ENCODE measurements around the gene PLAC8. TPM values are rescaled to one million over a fixed set of nuclear protein-coding genes. Genes with fewer than 3 reads are reported as not detected.
"Not testable (repeated sequence)": the region's sequence is repeated elsewhere in the genome, so short reads cannot be mapped to it uniquely, and the experiment has no call there.

PLAC8 gene
- total RNA-seq, 1 donor from 2014 or later: not detected

- peaks cover 4% of the 10 kb centered on the region for H3K4me1 Mint-ChIP-seq (ENCODE audit: unreplicated experiment)
- DNase-seq (ENCODE audit: extremely low spot score, unreplicated experiment): no peak
- H3K4me3 Mint-ChIP-seq (ENCODE audit: unreplicated experiment): no peak overlapping the region
- TF ChIP-seq CTCF (IDR thresholded peaks at IDR 0.05): no peak
- peaks cover 11% of the 10 kb centered on the region for H3K36me3 Mint-ChIP-seq (ENCODE audit: unreplicated experiment)
- no peak overlapping the region for H3K27ac Mint-ChIP-seq (ENCODE audit: unreplicated experiment)
- H3K9me3 Mint-ChIP-seq (ENCODE audit: unreplicated experiment): peaks cover 4% of the 10 kb centered on the region
- H3K27me3 Mint-ChIP-seq (ENCODE audit: unreplicated experiment): no peaks in the 10 kb centered on the region
These were observed 34.0 kb downstream of the PLAC8 start for GRCh38 chr4:83080561-83080960.

DNA sequence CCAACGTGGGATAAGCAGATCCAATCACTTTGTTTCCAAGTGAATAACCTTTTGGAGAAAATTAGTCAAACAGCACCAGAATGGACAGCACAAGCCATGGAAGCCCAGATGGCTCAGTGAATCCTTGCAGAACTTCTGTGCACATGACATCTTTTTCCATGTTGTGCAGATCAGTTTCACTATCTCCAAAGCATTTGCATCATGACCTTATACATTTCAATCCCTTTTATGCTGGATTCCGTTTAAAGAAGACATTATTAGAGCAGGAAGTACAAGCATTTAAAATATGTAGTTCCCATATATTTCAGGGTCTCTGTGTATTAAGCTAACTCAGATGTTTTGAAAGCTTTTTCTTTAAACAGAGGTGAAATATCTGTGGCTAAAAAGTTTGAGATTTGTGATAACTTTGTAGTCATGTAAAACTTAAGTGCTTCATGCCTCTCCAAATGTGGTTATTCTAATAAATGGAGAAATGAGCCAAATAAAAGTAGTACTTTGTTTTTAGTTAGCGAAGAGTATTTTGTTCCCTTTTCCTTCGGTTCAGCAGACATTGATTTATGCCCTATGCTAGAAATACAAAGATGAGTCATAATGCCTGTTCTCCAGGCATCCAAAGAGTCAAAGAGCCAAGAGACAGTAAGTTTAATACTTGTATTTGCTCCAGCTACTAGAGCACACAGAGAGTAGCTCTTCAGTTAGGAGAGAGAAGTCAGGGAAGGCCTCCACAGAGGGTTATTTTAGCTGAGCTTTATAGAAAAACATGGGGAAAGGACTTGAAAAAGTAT is 39.0 kb downstream of the PLAC8 start:
- peaks cover 15% of the 10 kb centered on the region for H3K36me3 Mint-ChIP-seq (ENCODE audit: unreplicated experiment)
- no peak for TF ChIP-seq CTCF (IDR thresholded peaks at IDR 0.05)
- H3K27ac Mint-ChIP-seq (ENCODE audit: unreplicated experiment): peak overlapping the region; percentile 56
- H3K4me3 Mint-ChIP-seq (ENCODE audit: unreplicated experiment): no peak overlapping the region
- no peak for DNase-seq (ENCODE audit: extremely low spot score, unreplicated experiment)
- no peaks in the 10 kb centered on the region for H3K9me3 Mint-ChIP-seq (ENCODE audit: unreplicated experiment)
- no peaks in the 10 kb centered on the region for H3K27me3 Mint-ChIP-seq (ENCODE audit: unreplicated experiment)
- H3K4me1 Mint-ChIP-seq (ENCODE audit: unreplicated experiment): peaks cover 18% of the 10 kb centered on the region

DNA sequence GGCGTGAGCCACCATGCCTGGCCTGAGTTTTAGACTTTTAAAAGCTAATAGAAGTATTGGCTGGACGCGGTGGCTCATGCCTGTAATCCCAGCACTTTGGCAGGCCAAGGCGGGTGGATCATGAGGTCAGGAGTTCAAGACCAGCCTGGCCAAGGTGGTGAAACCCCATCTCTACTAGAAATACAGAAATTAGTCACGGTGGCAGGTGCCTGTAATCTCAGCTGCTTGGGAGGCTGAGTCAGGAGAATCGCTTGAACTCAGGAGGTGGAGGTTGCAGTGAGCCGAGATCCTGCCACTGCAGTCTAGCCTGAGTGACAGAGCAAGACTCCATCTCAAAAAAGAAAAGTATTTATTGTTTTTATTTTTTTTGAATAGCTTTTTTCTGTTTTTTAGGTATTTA is 39.7 kb downstream of the PLAC8 start:
- DNase-seq (ENCODE audit: extremely low spot score, unreplicated experiment); H3K9me3 Mint-ChIP-seq (ENCODE audit: unreplicated experiment); H3K27ac Mint-ChIP-seq (ENCODE audit: unreplicated experiment); H3K4me3 Mint-ChIP-seq (ENCODE audit: unreplicated experiment); H3K27me3 Mint-ChIP-seq (ENCODE audit: unreplicated experiment): not testable (repeated sequence)
- Mint-ChIP-seq H3K36me3 (ENCODE audit: unreplicated experiment) (peaks cover 20% of the 10 kb centered on the region), H3K4me1 (ENCODE audit: unreplicated experiment) (peaks cover 18% of the 10 kb centered on the region)

- no peak for DNase-seq (ENCODE audit: extremely low spot score, unreplicated experiment)
- no peaks in the 10 kb centered on the region for H3K9me3 Mint-ChIP-seq (ENCODE audit: unreplicated experiment)
- H3K4me3 Mint-ChIP-seq (ENCODE audit: unreplicated experiment): no peak overlapping the region
- peak; percentile 82 for TF ChIP-seq CTCF (IDR thresholded peaks at IDR 0.05)
- no peaks in the 10 kb centered on the region for H3K27me3 Mint-ChIP-seq (ENCODE audit: unreplicated experiment)
- H3K27ac Mint-ChIP-seq (ENCODE audit: unreplicated experiment): no peak overlapping the region
- H3K4me1 Mint-ChIP-seq (ENCODE audit: unreplicated experiment): peaks cover 18% of the 10 kb centered on the region
- peaks cover 24% of the 10 kb centered on the region for H3K36me3 Mint-ChIP-seq (ENCODE audit: unreplicated experiment)
These were observed 40.3 kb downstream of the PLAC8 start for GRCh38 chr4:83074086-83074704.

DNA sequence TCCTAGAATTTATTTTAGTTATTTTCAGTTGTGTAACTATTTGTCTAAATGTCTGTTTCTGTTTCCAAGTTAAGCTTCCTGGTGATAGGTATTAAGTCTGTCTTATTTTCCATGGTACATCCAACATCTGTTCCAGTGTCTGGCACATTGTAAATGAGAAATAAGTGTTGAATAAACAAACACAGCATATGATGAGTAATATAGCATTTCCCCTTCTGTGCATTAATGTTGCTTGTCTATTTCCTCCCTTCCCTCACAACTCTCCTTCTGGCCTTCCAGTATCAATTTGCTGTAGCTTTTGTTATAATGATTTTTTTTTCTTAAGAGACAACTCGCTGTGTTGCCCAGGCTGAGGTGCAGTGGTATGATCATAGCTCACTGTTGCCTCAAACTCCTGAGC is 43.4 kb downstream of the PLAC8 start:
- Mint-ChIP-seq H3K27ac (ENCODE audit: unreplicated experiment) (peak overlapping the region; percentile 61), H3K4me1 (ENCODE audit: unreplicated experiment) (peaks cover 20% of the 10 kb centered on the region), H3K9me3 (ENCODE audit: unreplicated experiment) (no peaks in the 10 kb centered on the region), H3K4me3 (ENCODE audit: unreplicated experiment) (no peak overlapping the region), H3K36me3 (ENCODE audit: unreplicated experiment) (peaks cover 35% of the 10 kb centered on the region), H3K27me3 (ENCODE audit: unreplicated experiment) (no peaks in the 10 kb centered on the region)
- DNase-seq (ENCODE audit: extremely low spot score, unreplicated experiment): no peak
- no peak for TF ChIP-seq CTCF (IDR thresholded peaks at IDR 0.05)
